ENCODE results near the gene MIPOL1. TPM values are rescaled to one million over a fixed set of nuclear protein-coding genes. Genes with fewer than 3 reads are reported as not detected.

The MIPOL1 gene
- total and polyA plus RNA-seq, 2 of the 13 experiments (the other 11 are each of a cell fraction or from before 2014, with no cell fraction given): 8.6 to 34.2 TPM

- TF ChIP-seq CBX1 (IDR thresholded peaks at IDR 0.05; ENCODE audit: low read depth) (no peak), BRF2 (CRISPR knock-in tag; IDR thresholded peaks at IDR 0.05) (no peak), ZKSCAN8 (CRISPR knock-in tag; IDR thresholded peaks at IDR 0.05; ENCODE audit: borderline replicate concordance) (peak; percentile 22; the same call in 1 of the 2 replicates), MXD4 (CRISPR knock-in tag; IDR thresholded peaks at IDR 0.05) (no peak), DPF2 (CRISPR knock-in tag; IDR thresholded peaks at IDR 0.05; ENCODE audit: borderline replicate concordance, low read depth) (no peak), IKZF4 (CRISPR knock-in tag; IDR thresholded peaks at IDR 0.05; ENCODE audit: borderline replicate concordance, low read depth, not compliant biosample characterization) (no peak), GLMP (CRISPR knock-in tag; IDR thresholded peaks at IDR 0.05; ENCODE audit: borderline replicate concordance) (no peak), SRF (IDR thresholded peaks at IDR 0.05; ENCODE audit: low read depth, low read length) (no peak; the same call in 1 of the 2 replicates), AGO1 (IDR thresholded peaks at IDR 0.05; ENCODE audit: low read depth, low read length, poor library complexity, severe bottlenecking) (no peak), ZNF256 (CRISPR knock-in tag; conservative IDR thresholded peaks at IDR 0.05) (no peak), CERS6 (CRISPR knock-in tag; IDR thresholded peaks at IDR 0.05) (no peak), HBP1 (CRISPR knock-in tag; IDR thresholded peaks at IDR 0.05; ENCODE audit: low read depth) (no peak), THAP8 (CRISPR knock-in tag; IDR thresholded peaks at IDR 0.05; ENCODE audit: borderline replicate concordance) (no peak), ZFP82 (CRISPR knock-in tag; IDR thresholded peaks at IDR 0.05; ENCODE audit: borderline replicate concordance) (no peak), SRSF1 (optimal IDR thresholded peaks at IDR 0.05; ENCODE audit: low read depth, low read length) (no peak), ZNF205 (CRISPR knock-in tag; IDR thresholded peaks at IDR 0.05) (peak; percentile 47; the same call in 1 of the 2 replicates), RNF2 (conservative IDR thresholded peaks at IDR 0.05; ENCODE audit: low read depth) (no peak), ZFP62 (CRISPR knock-in tag; IDR thresholded peaks at IDR 0.05) (no peak), BATF2 (CRISPR knock-in tag; IDR thresholded peaks at IDR 0.05) (no peak), ZZZ3 (CRISPR knock-in tag; IDR thresholded peaks at IDR 0.05; ENCODE audit: borderline replicate concordance) (no peak), RBFOX2 (IDR thresholded peaks at IDR 0.05; ENCODE audit: low read depth, low read length) (no peak), ZNF557 (CRISPR knock-in tag; IDR thresholded peaks at IDR 0.05) (no peak), RXRA (CRISPR knock-in tag; IDR thresholded peaks at IDR 0.05) (no peak), TFDP2 (CRISPR knock-in tag; IDR thresholded peaks at IDR 0.05) (no peak)
These were observed 215.8 kb downstream of the MIPOL1 start (continued) for GRCh38 chr14:37413504-37414003.
